K562 (cell line): ENCODE measurements around the gene BAZ2A. TPM values are rescaled to one million over a fixed set of nuclear protein-coding genes. Genes with fewer than 3 reads are reported as not detected.

ENCODE experiments used
- IFI16 ChIP-seq: fragments of 250-450 bp; sonication (Bioruptor Pico); IDR thresholded peaks from 2 replicates; pipeline ENCODE4 v2.1.2; 2022; ENCODE audit warnings: mild to moderate bottlenecking, inconsistent platforms
- KAT8 ChIP-seq: fragments of 450-650 bp; IDR thresholded peaks from 2 replicates; pipeline ENCODE4 v1.6.1; 2016; ENCODE audit warnings: low read depth, mild to moderate bottlenecking
- MYBL2 ChIP-seq, 2 experiments: fragments of 450-650 bp in 1 of 2; sonication (generic) in 1 of 2; formaldehyde crosslinking in 1 of 2; IDR thresholded peaks; 2 replicates each; pipeline versions ENCODE4 v1.6.1 to v1.8.1; 2017 to 2022; ENCODE audit warnings: borderline replicate concordance in 1 of 2, inconsistent platforms in 1 of 2, low read depth in 1 of 2, mild to moderate bottlenecking in 1 of 2, missing genetic modification reagents in 1 of 2, moderate library complexity in 1 of 2
- MYNN ChIP-seq, 2 experiments: sonication (generic); formaldehyde crosslinking in 1 of 2; IDR thresholded peaks; 2 replicates each; pipeline versions ENCODE4 v1.5.0 to v1.6.1; 2016 to 2020; ENCODE audit warnings: antibody characterized with exemption in 1 of 2, missing genetic modification reagents in 1 of 2
- TBP ChIP-seq: optimal IDR thresholded peaks from 2 replicates; pipeline ENCODE3; 2011; ENCODE audit warnings: low read depth, low read length, improper control_type of control experiment
- TEAD1 ChIP-seq, 2 experiments: fragments of 450-650 bp in 1 of 2; sonication (generic) in 1 of 2; formaldehyde crosslinking; IDR thresholded peaks; 2 replicates each; pipeline versions ENCODE4 v1.4.0 to v1.8.0; 2020 to 2022; ENCODE audit warnings: mild to moderate bottlenecking in 2 of 2, missing genetic modification reagents in 1 of 2
- U2AF2 ChIP-seq: fragments of 200-400 bp; formaldehyde crosslinking; optimal IDR thresholded peaks from 2 replicates; pipeline ENCODE3; 2017; ENCODE audit warnings: low read depth, mild to moderate bottlenecking, low read length
- ZBTB1 ChIP-seq: sonication (generic); formaldehyde crosslinking; IDR thresholded peaks from 2 replicates; pipeline ENCODE4 v1.8.1; 2023; ENCODE audit warnings: missing genetic modification reagents, low read depth, mild to moderate bottlenecking, borderline replicate concordance
- ZNF668 ChIP-seq: fragments of 250-450 bp; sonication (Bioruptor Pico); IDR thresholded peaks from 2 replicates; pipeline ENCODE4 v1.8.0; 2022; ENCODE audit warnings: mild to moderate bottlenecking, inconsistent platforms
- polyA plus RNA-seq, 8 experiments: library from polyadenylated mRNA; depleted of rRNA in 4 of 8; stranded (reverse) in 5 of 8; unstranded in 3 of 8; fragments of >200 nt; fragmentation: Nextera tagmentation in 2 of 8; fragmentation: Illumina TruSeq in 1 of 8; extraction: Ambion mirVana in 2 of 8; extraction: Trizol in 1 of 8; gene quantifications; 2 replicates each; pipeline versions ENCODE4 v1.2.1 to v1.2.3, GENCODE V29; 2011 to 2014; ENCODE audit warnings: inconsistent platforms in 1 of 8, missing spikeins in 1 of 8
- total RNA-seq, 7 experiments: library from RNA; depleted of rRNA in 6 of 7; stranded (reverse); fragments of >200 nt in 6 of 7; fragmentation: Illumina TruSeq in 2 of 7; extraction: Trizol in 2 of 7; gene quantifications; 2 replicates each; pipeline versions ENCODE4 v1.2.1 to v1.2.3, GENCODE V29; 2011 to 2021; ENCODE audit warnings: low replicate concordance in 1 of 7
- TF ChIP-seq, protein P1 (sequence below): sonication (generic); formaldehyde crosslinking; IDR thresholded peaks from 2 replicates; pipeline ENCODE4 v1.4.0; 2020; ENCODE audit warnings: mild to moderate bottlenecking, missing genetic modification reagents
- TF ChIP-seq, protein P2 (sequence below): fragments of 250-450 bp; sonication (Bioruptor Pico); IDR thresholded peaks from 2 replicates; pipeline ENCODE4 v1.8.0; 2021; ENCODE audit warnings: borderline replicate concordance, mild to moderate bottlenecking, moderate library complexity; ENCODE audit not compliant: poor library complexity, severe bottlenecking
- TF ChIP-seq, protein P3 (sequence below): fragments of 250-450 bp; sonication (Bioruptor Pico); IDR thresholded peaks from 2 replicates; pipeline ENCODE4 v1.8.0; 2021; ENCODE audit warnings: moderate library complexity, mild to moderate bottlenecking, inconsistent platforms
- TF ChIP-seq, protein P4 (sequence below): fragments of 450-650 bp; IDR thresholded peaks from 2 replicates; pipeline ENCODE4 v1.6.1; 2016; ENCODE audit warnings: antibody characterized with exemption
- TF ChIP-seq, protein P5 (sequence below): fragments of 250-450 bp; sonication (Bioruptor Pico); IDR thresholded peaks from 2 replicates; pipeline ENCODE4 v1.8.0; 2022; ENCODE audit warnings: moderate library complexity, mild to moderate bottlenecking, inconsistent platforms

BAZ2A gene
- total and polyA plus RNA-seq, 9 of the 15 experiments (the other 6 are each of a cell fraction or from before 2014, with no cell fraction given), result 4.5 to 86.4 (median 26.2) TPM

DNA sequence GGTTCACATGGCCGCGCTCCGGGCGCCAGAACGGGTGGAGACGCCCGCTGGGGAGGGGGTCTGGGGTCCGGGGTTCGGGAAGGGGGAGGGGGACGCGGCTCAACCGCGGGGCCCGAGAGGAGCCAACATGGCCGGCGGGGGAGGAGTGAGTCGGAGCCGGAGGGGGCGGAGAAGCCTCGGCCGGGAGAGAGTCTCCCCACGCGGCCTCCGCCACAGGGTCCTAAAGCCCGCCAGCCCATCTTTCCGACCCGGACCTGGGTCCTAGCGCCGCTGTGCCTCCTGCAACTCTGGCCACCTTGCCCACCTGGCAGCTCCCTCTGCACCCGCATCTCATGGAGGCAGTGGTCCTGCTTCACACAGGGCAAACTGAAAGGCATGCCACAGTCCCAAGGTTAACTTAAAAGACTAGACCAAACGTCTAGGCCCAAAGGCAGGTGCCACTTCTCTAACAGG lies at the start of gene BAZ2A (continued):
- TF ChIP-seq, protein P1, sequence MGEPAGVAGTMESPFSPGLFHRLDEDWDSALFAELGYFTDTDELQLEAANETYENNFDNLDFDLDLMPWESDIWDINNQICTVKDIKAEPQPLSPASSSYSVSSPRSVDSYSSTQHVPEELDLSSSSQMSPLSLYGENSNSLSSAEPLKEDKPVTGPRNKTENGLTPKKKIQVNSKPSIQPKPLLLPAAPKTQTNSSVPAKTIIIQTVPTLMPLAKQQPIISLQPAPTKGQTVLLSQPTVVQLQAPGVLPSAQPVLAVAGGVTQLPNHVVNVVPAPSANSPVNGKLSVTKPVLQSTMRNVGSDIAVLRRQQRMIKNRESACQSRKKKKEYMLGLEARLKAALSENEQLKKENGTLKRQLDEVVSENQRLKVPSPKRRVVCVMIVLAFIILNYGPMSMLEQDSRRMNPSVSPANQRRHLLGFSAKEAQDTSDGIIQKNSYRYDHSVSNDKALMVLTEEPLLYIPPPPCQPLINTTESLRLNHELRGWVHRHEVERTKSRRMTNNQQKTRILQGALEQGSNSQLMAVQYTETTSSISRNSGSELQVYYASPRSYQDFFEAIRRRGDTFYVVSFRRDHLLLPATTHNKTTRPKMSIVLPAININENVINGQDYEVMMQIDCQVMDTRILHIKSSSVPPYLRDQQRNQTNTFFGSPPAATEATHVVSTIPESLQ, result no peak
- TF ChIP-seq TBP (peak; percentile 44), KAT8 (no peak), MYBL2 (IDR thresholded peaks at IDR 0.05; ENCODE audit: low read depth) (no peak), MYBL2 (CRISPR knock-in tag; IDR thresholded peaks at IDR 0.05; ENCODE audit: borderline replicate concordance) (no peak), TEAD1 (CRISPR knock-in tag; IDR thresholded peaks at IDR 0.05) (0 out of 4 replicates have a peak, but pooled peaks of 1 of the 2 experiments have one; percentile 40), ZBTB1 (no peak; the same call in 1 of the 2 replicates), U2AF2 (no peak), ZNF668 (CRISPR knock-in tag) (no peak), IFI16 (CRISPR knock-in tag) (no peak), MYNN (IDR thresholded peaks at IDR 0.05) (peak; percentile 83; the same call in 1 of the 2 replicates), MYNN (CRISPR knock-in tag; IDR thresholded peaks at IDR 0.05) (no peak)
- TF ChIP-seq, protein P2, sequence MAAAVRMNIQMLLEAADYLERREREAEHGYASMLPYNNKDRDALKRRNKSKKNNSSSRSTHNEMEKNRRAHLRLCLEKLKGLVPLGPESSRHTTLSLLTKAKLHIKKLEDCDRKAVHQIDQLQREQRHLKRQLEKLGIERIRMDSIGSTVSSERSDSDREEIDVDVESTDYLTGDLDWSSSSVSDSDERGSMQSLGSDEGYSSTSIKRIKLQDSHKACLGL (CRISPR knock-in tag), result no peak
- TF ChIP-seq, protein P3, sequence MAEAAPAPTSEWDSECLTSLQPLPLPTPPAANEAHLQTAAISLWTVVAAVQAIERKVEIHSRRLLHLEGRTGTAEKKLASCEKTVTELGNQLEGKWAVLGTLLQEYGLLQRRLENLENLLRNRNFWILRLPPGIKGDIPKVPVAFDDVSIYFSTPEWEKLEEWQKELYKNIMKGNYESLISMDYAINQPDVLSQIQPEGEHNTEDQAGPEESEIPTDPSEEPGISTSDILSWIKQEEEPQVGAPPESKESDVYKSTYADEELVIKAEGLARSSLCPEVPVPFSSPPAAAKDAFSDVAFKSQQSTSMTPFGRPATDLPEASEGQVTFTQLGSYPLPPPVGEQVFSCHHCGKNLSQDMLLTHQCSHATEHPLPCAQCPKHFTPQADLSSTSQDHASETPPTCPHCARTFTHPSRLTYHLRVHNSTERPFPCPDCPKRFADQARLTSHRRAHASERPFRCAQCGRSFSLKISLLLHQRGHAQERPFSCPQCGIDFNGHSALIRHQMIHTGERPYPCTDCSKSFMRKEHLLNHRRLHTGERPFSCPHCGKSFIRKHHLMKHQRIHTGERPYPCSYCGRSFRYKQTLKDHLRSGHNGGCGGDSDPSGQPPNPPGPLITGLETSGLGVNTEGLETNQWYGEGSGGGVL (CRISPR knock-in tag), result no peak
- TF ChIP-seq, protein P4, sequence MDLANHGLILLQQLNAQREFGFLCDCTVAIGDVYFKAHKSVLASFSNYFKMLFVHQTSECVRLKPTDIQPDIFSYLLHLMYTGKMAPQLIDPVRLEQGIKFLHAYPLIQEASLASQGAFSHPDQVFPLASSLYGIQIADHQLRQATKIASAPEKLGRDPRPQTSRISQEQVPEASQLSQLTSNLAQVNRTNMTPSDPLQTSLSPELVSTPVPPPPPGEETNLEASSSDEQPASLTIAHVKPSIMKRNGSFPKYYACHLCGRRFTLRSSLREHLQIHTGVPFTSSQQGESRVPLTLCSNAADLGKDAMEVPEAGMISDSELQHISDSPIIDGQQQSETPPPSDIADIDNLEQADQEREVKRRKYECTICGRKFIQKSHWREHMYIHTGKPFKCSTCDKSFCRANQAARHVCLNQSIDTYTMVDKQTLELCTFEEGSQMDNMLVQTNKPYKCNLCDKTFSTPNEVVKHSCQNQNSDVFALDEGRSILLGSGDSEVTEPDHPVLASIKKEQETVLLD, result peak; percentile 64; the same call in 1 of the 2 replicates
- TF ChIP-seq, protein P5, sequence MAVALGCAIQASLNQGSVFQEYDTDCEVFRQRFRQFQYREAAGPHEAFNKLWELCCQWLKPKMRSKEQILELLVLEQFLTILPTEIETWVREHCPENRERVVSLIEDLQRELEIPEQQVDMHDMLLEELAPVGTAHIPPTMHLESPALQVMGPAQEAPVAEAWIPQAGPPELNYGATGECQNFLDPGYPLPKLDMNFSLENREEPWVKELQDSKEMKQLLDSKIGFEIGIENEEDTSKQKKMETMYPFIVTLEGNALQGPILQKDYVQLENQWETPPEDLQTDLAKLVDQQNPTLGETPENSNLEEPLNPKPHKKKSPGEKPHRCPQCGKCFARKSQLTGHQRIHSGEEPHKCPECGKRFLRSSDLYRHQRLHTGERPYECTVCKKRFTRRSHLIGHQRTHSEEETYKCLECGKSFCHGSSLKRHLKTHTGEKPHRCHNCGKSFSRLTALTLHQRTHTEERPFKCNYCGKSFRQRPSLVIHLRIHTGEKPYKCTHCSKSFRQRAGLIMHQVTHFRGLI (CRISPR knock-in tag), result no peak
